SW 1271 (cell line): ENCODE measurements around the gene XPR1.
"Not testable (repeated sequence)": the region's sequence is repeated elsewhere in the genome, so short reads cannot be mapped to it uniquely, and the experiment has no call there.

Experiments
- DNase-seq, 2 experiments: peaks; one replicate each; lab custom pipeline; 2025; lab: John Stamatoyannopoulos, UW

XPR1 gene

DNA sequence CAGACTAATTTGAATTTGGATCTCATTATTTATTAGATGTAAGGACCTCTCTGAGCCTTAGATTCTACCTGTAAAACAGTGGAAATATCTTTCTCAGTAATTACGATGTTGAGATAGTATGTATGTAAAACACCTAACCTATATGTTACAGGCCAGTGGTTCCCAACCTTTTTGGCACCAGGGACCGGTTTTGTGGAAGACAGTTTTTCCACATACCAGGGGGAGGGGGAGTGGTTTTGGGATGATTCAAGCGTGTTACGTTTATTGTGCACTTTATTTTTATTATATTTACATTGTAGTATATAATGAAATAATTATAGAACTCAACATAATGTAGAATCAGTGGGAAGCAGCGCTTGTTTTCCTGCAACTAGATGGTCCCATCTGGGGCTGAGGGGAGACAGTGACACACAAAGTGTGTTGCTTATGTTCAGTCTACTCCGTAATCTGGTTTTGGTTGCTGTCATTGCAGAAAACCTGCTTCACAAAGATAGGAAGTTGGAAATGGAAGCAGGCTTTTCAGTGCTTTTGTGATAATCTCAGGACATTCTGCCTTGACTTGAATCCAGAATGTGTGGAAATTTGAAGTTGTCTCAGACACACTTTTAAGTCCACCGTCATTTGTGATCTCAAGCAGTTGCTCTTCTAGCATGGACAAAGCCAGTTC is 12.8 kb downstream of the XPR1 start:
- DNase-seq, result no peak

DNA sequence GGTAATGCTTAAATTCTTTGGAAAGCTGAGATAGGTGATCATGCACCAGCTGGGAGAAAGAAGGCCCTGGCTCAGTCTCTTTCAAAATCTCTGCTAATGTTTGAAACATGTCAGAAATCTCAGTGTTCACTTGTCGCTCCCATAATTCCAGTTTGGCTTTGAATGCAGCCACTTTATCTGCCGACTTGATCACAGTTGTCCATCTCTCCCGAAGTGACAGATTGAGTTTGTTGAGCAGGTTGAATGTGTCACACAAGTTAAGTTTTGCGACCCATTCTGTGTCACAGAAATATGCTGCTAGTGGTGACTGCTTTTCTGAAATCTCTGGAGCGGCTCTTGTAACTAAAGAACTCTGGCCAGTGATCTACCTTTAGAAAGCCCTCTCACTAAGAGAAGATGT is 13.4 kb downstream of the XPR1 start:
- DNase-seq, result not testable (repeated sequence)

DNA sequence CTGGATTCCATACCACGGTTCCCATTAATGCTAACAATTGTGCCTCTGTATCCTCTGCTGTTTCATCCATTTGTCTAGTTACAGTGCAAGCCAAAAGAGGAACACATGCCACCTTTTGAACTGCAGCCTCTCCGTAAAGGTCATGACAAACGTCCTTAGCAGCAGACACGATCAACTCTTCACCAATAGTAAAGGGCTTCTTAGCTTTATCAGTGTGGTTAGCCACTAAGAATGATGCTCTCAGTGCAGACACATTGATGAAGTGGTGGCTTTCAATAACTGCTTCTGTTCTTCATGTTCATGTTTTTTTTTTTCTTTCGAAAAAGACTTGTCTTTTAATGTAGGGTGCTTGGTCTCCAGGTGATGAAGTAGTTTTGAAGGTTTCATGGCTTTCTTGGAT is 14.3 kb downstream of the XPR1 start:
- DNase-seq, result no peak

DNA sequence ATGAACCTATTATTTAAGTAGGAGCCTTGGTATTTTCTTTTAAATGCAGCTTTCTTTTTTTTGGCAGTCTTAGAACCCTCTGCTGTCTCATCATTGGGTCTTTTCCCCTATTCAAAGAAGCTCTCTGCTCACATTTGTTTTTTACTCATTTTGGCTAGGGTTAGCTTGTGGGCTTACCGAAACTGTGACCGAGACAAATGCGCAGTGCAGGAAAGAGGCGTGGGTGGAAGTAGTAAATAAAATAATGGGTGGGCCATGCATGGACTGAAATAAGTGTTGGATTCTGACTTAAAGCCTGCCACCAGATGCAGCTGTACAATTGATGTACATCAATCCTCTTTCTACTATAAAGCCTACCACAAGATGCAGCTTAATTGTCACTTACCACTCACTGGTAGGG is 14.7 kb downstream of the XPR1 start:
- no peak for DNase-seq

DNA sequence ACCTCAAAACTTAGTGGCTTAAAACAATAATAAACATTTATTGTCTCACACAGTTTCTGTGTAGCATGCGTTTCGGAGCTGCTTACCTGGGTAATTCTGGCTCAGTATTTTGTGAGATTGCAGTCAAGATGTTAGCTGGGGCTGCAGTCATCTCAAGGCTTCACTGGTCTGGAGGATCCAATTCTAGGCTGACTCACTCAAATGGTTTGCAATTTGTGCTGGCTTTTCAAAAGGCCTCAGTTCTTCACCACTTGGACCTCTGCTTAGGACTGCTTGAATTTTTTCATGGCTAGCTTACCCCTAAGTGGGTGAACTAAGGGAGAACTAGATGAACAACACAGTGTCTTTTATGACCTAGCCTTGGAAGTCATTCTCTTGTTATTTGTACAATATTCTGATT is 21.0 kb downstream of the XPR1 start:
- no peak for DNase-seq

DNA sequence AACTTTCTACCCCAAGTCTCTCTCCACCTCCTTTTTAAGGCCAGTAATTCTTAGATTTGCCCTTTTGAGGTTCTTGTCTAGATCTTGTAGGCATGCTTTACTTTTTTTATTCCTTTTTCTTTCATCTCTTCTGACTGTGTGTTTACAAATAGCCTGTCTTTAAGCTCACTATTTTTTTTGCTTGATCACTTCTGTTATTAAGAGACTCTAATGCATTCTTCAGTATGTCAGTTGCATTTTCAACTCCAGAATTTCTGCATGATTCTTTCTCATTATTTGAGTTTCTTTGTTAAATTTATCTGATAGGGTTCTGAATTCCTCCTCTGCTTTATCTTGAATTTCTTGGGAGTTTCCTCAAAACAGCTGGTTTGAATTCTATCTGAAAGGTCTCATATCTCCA is 30.9 kb downstream of the XPR1 start:
- DNase-seq, result no peak

DNA sequence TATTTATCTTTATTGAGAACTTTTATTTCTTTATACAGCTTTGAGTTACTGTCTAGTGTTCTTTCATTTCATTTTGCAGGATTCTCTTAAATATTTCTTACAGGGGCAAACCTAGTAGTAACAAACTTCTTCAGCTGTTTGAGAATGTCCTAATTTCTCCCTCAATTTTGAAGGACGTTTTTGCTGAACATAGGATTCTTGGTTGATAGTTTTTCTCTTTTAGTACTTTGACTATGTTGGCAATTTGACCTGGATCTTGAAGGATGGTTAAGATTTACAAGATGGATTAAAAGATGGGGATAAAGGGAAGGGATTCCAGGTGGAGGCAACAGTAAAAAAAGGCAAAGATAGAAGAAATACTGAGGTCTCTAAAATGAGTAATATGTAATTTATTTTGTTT is 38.9 kb downstream of the XPR1 start:
- no peak for DNase-seq

DNA sequence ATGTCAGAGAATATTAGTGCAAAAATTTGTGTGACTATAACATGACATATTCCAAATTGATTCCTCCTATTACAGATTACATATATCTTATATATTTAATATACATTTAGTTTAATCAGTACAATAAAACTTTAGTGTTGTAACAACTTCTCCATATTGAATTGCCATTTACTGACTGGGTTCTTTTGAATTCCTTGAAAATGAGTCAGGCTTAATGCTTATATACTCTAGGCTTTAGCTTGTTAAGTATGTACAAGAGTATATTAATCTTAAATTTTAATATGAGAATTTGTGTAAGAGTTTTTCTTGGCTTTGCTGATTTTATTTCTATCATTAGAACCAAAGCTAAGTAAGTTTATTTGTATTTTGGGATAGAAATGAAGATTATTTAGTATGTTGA is 40.3 kb downstream of the XPR1 start:
- no peak for DNase-seq

DNA sequence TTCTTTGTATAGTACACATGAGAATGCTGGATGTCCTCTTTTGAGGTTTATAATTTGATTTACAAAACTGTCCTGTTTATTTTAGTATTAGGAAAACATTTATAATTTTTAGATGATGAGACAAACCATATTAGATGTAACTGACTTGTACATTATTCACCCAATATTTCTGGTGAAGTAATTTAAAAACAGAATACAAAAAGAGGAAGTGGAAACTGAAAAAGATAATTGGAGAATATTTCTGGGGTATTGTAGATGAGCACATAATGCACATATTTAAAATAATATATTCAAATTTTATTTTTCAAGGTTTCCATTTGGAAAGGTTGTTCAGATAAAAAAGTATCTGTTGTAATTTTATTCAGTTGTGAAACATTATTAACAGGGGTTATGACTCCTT is 40.7 kb downstream of the XPR1 start:
- no peak for DNase-seq

DNA sequence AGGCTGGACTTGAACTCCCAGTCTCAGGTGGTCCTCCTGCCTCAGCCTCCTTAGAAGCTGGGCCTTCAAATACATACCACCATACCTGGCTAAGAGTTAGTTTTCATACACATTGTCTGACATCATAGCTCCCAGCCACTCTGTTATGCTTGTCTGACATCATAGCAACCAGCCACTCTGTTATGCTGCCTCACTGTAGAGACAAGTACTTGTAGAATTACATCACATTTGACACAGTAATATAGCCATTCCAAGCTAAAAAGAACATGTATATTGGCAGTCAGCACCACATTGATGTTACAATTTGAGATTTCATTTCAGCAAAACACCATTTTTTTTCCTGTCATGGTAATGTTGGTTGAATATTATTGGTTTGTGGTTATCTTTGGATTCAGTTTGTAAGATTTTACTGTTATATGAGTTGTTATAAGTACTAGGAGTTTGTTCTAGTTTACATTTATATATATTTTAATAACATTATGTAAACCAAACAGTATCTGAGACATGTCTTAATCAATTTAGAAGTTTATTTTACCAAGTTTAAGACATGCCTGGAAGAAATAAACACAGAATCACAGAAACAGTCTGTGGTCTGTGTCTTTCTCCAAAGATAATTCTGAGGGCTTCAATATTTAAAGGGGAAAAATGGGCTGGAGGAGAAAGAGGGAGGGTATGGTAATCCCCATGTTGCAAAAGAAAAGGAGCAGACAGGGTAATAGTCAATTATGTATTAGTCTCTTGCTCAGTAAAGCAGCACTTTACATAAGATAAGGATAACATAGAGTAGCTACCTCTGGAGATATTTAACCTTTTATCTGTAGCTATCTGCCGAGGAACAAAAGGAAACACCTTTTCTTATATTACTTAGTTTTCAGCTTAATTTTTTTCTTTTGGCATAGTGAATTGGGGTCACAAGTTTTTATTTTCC is 43.0 kb downstream of the XPR1 start:
- no peak for DNase-seq

DNA sequence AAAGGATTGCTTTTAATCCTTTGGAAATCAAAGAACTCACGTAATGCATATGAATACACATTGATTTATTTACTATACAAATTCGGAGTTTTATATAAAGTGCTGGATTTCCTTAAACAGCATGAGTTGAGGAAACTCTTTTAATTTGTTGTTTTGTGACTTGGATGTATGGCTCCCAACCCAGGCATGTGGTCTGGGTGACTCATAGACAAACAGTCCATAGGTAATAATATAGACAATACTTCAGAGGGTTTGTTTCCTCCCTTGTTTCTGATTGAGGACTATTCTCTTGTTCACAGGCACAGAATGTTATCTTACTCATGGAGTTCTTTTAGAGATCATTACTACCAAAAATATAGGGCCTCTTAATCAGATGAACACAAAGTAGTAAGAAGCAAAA is 43.8 kb downstream of the XPR1 start:
- no peak for DNase-seq

DNA sequence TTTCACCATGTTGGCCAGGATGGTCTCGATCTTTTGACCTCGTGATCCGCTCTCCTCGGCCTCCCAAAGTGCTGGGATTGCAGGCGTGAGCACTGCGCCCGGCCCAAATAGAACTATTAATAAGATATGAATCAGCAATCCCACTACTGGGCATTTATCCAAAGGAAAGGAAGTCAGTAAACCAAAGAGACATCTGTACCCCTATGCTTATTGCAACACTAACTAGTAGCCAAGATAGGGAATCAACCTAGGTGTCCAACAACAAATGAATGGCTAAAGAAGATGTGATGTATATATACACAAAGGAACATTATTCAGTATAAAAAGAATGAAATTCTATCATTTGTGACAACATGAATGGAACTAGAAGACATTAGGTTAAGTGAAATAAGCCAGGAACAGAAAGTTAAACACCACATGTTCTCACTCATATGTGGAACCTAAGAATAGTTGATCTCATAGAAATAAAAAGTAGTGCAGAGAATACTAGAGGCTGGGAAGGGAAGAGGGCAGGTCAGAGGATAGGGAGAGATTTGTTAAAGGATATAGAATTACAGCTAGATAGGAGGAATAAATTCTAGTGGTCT is 48.8 kb downstream of the XPR1 start:
- DNase-seq, result no peak

DNA sequence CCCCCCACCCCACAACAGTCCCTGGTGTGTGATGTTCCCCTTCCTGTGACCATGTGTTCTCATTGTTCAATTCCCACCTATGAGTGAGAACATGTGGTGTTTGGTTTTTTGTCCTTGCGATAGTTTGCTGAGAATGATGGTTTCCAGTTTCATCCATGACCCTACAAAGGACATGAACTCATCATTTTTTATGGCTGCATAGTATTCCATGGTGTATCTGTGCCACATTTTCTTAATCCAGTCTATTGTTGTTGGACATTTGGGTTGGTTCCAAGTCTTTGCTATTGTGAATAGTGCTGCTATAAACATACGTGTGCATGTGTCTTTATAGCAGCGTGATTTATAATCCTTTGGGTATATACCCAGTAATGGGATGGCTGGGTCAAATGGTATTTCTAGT is 51.3 kb downstream of the XPR1 start:
- DNase-seq, result not testable (repeated sequence)

DNA sequence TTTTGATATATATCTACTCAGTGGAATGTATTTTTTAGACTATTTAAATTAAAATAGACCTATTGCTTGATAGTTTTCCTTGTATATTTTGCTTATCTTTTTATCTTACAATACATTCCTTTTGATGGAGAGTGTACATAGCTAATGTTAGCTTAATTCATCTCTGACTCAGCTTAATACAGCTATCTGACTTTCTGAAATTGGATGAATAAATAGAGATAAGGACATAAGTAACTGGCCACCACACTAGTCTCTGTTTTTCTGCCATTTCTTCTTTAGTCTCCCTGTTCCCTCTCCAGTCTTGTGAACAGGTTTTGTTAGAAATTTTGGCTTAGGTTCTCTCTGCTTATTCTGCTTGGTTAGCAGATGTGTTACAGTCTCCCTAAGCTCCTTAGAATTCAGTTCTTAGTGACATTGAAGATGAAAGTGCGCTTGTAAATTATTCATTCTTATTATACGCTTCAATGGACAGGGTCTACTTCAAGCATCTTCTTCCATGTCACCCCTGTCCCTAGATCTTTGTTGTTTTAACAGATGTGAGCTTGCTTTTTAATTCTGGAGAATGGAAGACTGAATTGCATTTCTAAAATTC is 59.6 kb downstream of the XPR1 start:
- DNase-seq, result no peak

DNA sequence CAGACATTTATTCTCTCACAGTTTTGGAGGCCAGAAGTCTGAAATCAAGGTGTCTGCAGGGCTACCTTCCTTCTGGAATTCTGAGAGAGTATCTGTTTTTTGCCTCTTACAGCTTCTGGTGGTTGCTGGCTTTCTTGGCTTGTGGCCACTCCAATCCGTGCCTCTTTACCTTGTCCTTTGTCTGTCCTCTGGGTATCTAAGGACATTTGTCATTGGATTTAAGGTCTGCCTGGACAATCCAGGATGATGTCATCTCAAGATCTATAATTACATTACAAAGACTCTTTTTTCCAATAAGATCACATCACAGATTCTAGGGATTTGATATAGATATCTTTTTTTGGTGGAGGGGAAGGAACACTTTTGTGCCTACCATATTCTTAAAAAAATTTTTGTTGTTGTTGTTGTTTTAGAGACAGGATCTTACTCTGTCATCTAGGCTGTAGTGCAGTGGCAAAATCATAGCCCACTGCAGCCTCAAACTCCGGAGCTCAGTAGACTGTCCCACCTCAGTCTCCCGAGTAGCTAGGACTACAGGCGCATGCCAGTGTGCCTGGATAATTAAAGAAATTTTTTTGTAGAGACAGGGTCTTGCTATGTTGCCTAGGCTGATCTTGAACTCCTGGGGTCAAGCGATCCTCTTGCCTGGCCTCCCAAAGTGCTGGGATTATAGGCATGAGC is 61.9 kb downstream of the XPR1 start:
- no peak for DNase-seq

DNA sequence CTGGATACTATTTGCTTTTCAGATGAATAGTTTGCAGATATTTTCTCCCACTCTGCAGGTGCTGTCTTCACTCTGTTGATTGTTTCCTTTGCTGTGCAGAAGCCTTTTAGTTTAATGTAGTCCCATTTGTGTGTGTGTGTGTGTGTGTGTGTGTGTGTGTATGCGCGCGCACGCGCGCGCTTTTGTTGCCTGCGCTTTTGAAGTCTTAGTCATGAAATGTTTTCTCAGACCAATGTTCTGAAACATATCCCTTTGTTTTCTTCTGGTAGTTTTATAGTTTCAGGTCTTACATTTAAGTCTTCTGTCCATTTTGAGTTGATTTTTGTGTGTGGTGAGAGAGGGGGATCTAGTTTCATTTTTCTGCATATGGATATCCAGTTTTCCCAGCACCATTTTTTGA is 63.5 kb downstream of the XPR1 start:
- DNase-seq, result no peak

DNA sequence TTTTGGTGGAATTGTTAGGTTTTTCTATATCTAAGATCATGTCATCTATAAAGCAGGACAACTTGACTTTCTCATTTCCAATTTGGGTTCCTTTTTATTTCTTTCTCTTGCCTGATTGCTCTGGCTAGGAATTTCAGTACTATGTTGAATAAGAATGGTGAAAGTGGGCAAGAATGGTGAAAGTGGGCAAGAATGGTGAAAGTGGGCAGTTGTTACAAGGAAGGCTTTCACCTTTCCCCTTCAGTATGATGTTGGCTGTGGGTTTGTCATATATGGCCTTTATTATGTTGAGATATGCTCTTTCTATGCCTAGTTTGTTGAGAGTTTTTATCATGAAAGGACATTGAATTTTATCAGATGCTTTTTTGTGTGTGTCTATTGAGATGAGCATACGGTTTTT is 64.5 kb downstream of the XPR1 start:
- no peak for DNase-seq

DNA sequence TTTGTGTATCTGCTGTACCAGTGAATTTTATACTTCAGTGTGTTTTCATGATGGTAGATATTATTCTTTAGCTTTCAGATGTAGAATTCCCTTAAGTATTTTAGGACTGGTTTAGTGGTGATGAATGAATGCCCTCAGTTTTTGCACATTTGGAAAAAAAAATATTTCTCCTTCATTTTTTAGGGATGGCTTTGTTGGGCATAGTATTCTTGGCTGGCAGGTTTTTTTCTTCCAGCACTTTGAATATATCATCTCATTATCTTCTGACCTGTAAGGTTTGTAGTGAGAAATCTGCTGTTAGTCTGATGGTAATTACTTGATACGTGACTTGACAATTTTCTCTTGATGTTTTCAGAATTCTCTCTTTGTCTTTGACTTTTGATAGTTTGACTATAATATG is 66.8 kb downstream of the XPR1 start:
- no peak for DNase-seq

DNA sequence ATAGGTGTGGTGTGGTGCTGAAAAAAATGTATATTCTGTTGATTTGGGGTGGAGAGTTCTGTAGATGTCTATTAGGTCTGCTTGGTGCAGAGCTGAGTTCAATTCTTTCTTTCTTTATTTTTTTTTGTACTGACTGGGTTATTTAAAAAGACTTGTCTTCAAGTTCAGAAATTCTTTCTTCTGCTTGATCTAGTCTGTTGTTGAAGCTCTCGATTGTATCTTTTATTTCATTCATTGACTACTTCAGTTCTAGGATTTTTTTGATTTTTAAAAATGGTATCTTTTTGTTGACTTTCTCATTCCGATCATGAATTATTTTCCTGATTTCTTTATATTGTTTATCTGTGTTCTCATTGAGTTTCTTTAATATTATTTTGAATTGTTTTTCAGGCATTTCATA is 70.6 kb downstream of the XPR1 start:
- DNase-seq, result not testable (repeated sequence)

DNA sequence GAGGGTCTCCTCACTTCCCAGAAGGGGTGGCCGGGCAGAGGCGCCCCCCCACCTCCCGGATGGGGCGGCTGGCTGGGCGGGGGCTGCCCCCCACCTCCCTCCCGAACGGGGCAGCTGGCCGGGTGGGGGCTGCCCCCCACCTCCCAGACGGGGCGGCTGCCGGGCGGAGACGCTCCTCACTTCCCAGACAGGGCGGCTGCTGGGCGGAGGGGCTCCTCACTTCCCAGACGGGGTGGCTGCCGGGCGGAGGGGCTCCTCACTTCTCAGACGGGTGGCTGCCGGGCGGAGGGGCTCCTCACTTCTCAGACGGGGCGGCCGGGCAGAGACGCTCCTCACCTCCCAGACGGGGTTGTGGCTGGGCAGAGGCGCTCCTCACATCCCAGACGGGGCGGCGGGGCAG is 78.9 kb downstream of the XPR1 start:
- DNase-seq, result not testable (repeated sequence)

DNA sequence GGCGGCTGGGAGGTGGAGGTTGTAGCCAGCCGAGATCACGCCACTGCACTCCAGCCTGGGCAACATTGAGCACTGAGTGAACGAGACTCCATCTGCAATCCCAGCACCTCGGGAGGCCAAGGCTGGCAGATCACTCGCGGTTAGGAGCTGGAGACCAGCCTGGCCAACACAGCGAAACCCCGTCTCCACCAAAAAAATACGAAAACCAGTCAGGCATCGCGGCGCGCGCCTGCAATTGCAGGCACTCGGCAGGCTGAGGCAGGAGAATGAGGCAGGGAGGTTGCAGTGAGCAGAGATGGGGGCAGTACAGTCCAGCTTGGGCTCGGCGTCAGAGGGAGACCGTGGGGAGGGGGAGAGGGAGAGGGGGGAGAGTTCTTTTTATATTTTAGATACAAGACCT is 79.4 kb downstream of the XPR1 start:
- DNase-seq, result not testable (repeated sequence)

DNA sequence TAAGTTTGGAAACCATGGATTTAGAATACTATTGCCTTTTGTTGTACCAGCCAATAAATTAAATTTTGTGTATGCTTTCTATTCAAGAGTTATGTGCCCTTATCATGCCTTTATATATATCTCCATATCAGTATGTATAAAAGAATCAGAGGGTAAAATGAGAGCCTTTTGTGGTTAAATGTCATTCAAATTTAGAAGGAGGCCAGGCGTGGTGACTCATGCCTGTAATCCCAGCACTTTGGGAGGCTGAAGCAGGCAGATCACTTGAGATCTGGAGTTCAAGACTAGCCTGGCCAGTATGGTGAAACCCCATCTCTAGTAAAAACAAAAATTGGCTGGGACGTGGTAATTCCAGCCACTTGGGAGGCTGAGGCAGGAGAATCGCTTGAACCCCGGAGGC is 88.9 kb downstream of the XPR1 start:
- no peak for DNase-seq
